Right lobe of liver (tissue), 6 donors: ENCODE measurements around the gene PLD6. TPM values are rescaled to one million over a fixed set of nuclear protein-coding genes. Genes with fewer than 3 reads are reported as not detected.
A peak's percentile ranks its signal among the peaks of the same experiment; 100 is the strongest.

Source experiments
- ATAC-seq, 4 donors: fragments of 200-7000 bp; cut with Tn5 transposase; one replicate each; pipeline ENCODE4 v1.9.1; 2020; ENCODE audit warnings: mild to moderate bottlenecking in 4 of 4, moderate library complexity in 4 of 4
- DNase-seq, 3 donors: peaks; one replicate each; pipeline ENCODE4 v3.0.0-alpha.2; 2020
- H3K27ac ChIP-seq, 3 donors: fragments of 200-600 bp; one replicate each; pipeline ENCODE4 v1.8.0; 2022
- H3K27me3 ChIP-seq, 2 donors: fragments of 200-600 bp; one replicate each; pipeline ENCODE4 v1.8.0; 2022
- H3K36me3 ChIP-seq, 4 donors: fragments of 200-600 bp; sonication (generic) in 1 of 4; one replicate each; pipeline versions ENCODE4 v1.5.1 to v1.8.0; 2017 to 2022; ENCODE audit warnings: control low read depth in 1 of 4
- H3K4me1 ChIP-seq, 4 donors: fragments of 200-600 bp; sonication (generic) in 1 of 4; one replicate each; pipeline versions ENCODE4 v1.5.1 to v1.8.0; 2017 to 2022; ENCODE audit warnings: control low read depth in 1 of 4
- H3K4me3 ChIP-seq, 3 donors: fragments of 200-600 bp; one replicate each; pipeline ENCODE4 v1.8.0; 2022
- H3K9me3 ChIP-seq, 4 donors: fragments of 200-600 bp; sonication (generic) in 1 of 4; one replicate each; pipeline versions ENCODE4 v1.5.1 to v1.8.0; 2017 to 2022; ENCODE audit warnings: control low read depth in 1 of 4
- CTCF ChIP-seq, 4 donors: fragments of 200-600 bp in 3 of 4; fragments of 450-650 bp in 1 of 4; IDR thresholded peaks; one replicate each; pipeline versions ENCODE4 v1.5.1 to v1.8.0; 2016 to 2022; ENCODE audit warnings: antibody characterized with exemption in 4 of 4, mild to moderate bottlenecking in 2 of 4
- POLR2A ChIP-seq: fragments of 450-650 bp; IDR thresholded peaks from one replicate; pipeline ENCODE4 v1.6.1; 2017; ENCODE audit warnings: antibody characterized with exemption, mild to moderate bottlenecking
- WGBS: methylation state at CpG from one replicate; pipeline ENCODE4 v1.1.6; 2018; ENCODE audit warnings: low coverage, low lambda C conversion rate; ENCODE audit not compliant: insufficient coverage; ENCODE audit errors: missing lambda C conversion rate; 5-methylcytosine and 5-hydroxymethylcytosine counted together
- intact Hi-C, 2 donors: fragments of 100-400 bp; cut with DNase I; formaldehyde crosslinking; loops; one replicate each; pipeline versions ENCODE4 v1.11.2 to v1.14.1; 2022
- total RNA-seq, 6 experiments: library from RNA; depleted of rRNA in 2 of 6; stranded (reverse); fragments of >200 nt in 2 of 6; fragmentation: NEBNext Ultra II Directional in 3 of 6; extraction: Animal tissue kit (Norgen Biotek cat#: 25700) in 3 of 6; gene quantifications; one replicate each; pipeline versions ENCODE4 v1.1.0 to v1.2.4, GENCODE V29; 2016 to 2023
- donor health status: DM: no; HTN: yes; CAD: no.
- donor health status: DM: no; HTN: no; CAD: no.
- donor health status: DM: no; HTN: no; CAD: no.
- donor health status: DM: no; HTN: yes; CAD: no.
- donor health status: DM: no; HTN: yes; CAD: no.

The PLD6 gene
- total RNA-seq, 6 experiments from 2014 or later = 0.68 to 3.6 (median 2.8) TPM

DNA sequence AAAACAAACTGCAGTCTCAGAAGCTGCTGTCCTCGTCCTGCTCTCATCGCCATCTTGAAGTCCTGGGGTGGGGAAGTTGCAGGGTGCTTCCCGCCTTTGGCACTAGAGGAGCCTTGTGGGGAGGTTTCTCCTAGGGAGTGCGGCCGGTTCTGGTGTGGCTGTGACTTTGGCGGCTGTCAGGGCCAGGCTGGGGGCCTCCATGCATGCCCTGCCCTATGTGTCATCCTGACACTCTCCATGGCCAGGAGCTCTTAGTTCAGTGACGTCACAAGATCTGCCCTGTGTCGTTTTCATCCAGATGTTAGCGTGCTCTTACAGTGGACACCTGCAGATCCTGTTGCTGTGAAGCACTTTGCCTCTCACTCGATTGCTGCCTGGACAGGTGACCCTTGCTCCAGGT lies 49.6 kb downstream of the PLD6 start:
- 30% methylated on average over 2 of the region's 10 CpGs for WGBS
- TF ChIP-seq CTCF (IDR thresholded peaks at IDR 0.05) = no peak
- no peak for TF ChIP-seq POLR2A
- Histone ChIP-seq H3K27me3 (no peaks in the 10 kb centered on the region), H3K4me1 (peaks cover 0 to 34% (median 13%) of the 10 kb centered on the region in 4 donors), H3K36me3 (peaks cover 6 to 61% (median 24%) of the 10 kb centered on the region in 4 donors), H3K27ac (no peak overlapping the region), H3K4me3 (no peak overlapping the region), H3K9me3 (no peaks in the 10 kb centered on the region)
- ATAC-seq = no peak
- no peak for DNase-seq
- intact Hi-C loops = no loop called here

- H3K27me3 ChIP-seq = no peaks in the 10 kb centered on the region
- peak overlapping the region in 2 of 3 donors; percentile 38 to 70 for H3K27ac ChIP-seq
- TF ChIP-seq CTCF (IDR thresholded peaks at IDR 0.05) (no peak), POLR2A (no peak)
- intact Hi-C loops = no loop called here
- no CpG with 5 or more reads among the region's 4 CpGs for WGBS
- peak in 2 of 4 donors; percentile 22 to 35 for ATAC-seq
- no peak for DNase-seq
- H3K4me3 ChIP-seq = no peak overlapping the region
- H3K36me3 ChIP-seq = peaks cover 6 to 57% (median 24%) of the 10 kb centered on the region in 4 donors
- H3K4me1 ChIP-seq = peaks cover 0 to 38% (median 15%) of the 10 kb centered on the region in 4 donors
- no peaks in the 10 kb centered on the region for H3K9me3 ChIP-seq
Observed at GRCh38 chr17:17156107-17156506, 50.0 kb downstream of the PLD6 start.

DNA sequence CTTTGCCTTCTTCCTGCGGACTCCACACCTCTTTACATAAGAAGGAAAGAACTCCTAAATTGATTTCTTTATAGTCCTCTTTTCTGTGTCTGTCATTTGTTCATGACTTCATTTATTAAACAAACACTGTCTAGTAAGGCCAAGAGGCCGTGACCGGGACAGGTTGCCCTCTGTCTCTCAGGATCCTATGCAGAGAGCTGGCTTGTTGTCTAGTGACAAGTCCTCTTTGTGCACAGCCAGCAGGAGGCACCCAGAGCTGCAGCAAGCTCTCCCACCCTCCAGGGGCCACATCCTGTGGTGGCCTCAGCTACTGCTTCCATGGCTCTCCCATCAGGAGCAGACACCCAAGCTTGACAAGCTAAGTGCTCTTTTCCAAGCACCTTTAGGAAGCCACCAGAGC lies 50.6 kb downstream of the PLD6 start:
- no peaks in the 10 kb centered on the region for H3K27me3 ChIP-seq
- peaks cover 6 to 52% (median 22%) of the 10 kb centered on the region in 4 donors for H3K36me3 ChIP-seq
- H3K9me3 ChIP-seq = no peaks in the 10 kb centered on the region
- TF ChIP-seq POLR2A (no peak), CTCF (IDR thresholded peaks at IDR 0.05) (peak; percentile 20 to 42 (median 27))
- peaks cover 0 to 41% (median 17%) of the 10 kb centered on the region in 4 donors for H3K4me1 ChIP-seq
- DNase-seq (peak; percentile 72 to 84 (median 81)), ATAC-seq (peak; percentile 77 to 85 (median 78))
- peak overlapping the region in 2 of 3 donors; percentile 38 to 70 for H3K27ac ChIP-seq
- WGBS = 24% methylated on average over 3 of the region's 3 CpGs
- intact Hi-C loops = no loop called here
- no peak overlapping the region for H3K4me3 ChIP-seq

DNA sequence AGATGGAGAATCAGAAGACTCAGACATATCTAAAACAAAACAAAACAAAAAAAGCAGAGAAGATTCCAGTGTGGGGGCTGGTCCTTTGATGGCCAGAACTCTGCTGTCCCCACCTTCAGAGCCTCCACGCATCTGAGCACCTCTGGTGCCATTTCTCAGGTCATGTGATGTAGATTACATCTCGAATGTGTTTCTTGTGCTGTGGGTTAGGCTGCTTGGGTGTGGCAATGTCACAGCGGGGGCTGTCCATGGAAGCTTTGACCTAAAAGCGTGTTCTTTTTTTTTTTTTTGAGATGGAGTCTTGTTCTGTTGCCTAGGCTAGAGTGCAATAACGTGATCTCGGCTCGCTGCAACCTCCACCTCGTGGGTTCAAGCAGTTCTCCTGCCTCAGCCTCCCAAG lies 51.2 kb downstream of the PLD6 start:
- Histone ChIP-seq H3K27me3 (no peaks in the 10 kb centered on the region), H3K36me3 (peaks cover 6 to 50% (median 20%) of the 10 kb centered on the region in 4 donors), H3K9me3 (no peaks in the 10 kb centered on the region), H3K27ac (peak overlapping the region in 1 of 3 donors; percentile 70), H3K4me3 (no peak overlapping the region), H3K4me1 (peaks cover 0 to 41% (median 17%) of the 10 kb centered on the region in 4 donors)
- ATAC-seq (no peak), DNase-seq (no peak)
- TF ChIP-seq CTCF (IDR thresholded peaks at IDR 0.05) = no peak
- no peak for TF ChIP-seq POLR2A
- 93% methylated on average over 4 of the region's 8 CpGs for WGBS
- intact Hi-C loops = no loop called here
